Measurements from ENCODE around the gene BTBD9. TPM values are rescaled to one million over a fixed set of nuclear protein-coding genes. Genes with fewer than 3 reads are reported as not detected.

BTBD9 gene
- polyA plus RNA-seq, 1 donor (not counting 4 experiments of a cell fraction or from before 2014, with no cell fraction given) = 6.8 TPM

DNA sequence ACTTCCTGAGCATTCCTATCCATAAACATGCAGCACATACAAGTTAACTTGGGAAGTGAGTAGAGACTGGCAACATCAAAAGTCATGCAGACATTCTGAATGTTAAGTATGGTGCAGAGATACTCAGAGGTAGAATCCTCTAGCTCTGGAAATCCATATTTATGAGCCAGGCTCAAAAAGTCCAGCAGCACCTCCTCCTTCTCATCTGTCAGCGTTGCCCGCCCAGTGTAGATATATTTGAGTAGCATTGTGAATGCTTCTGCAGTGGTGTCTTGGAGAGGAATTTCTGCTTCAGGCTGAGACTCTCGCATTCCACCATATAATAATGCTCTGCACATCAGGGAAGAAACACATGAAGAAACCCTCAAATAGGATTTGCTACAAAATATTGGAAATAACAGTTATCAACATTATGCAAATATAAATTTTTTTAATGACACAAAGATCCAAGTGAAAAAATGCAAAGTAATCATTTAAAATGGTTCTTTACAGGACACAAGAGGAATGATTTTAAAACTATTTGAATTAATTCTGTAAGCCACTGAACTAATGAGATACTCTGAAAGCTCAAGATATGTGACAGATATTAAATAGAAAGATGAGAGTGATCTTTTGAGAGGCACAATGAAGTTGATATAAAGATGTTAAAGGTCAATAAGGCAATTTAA lies 45.6 kb downstream of the BTBD9 start:
- peaks cover 2% of the 10 kb centered on the region for H3K4me1 ChIP-seq (ENCODE audit: control insufficient read depth, extremely low read depth, insufficient read depth, low read length)
- FAIRE-seq (no peak), DNase-seq (ENCODE audit: low read depth, low spot score) (no peak)
- H3K27me3 ChIP-seq (ENCODE audit: control insufficient read depth, extremely low read depth, insufficient read depth, low read length) = no peaks in the 10 kb centered on the region
- no peaks in the 10 kb centered on the region for H3K79me2 ChIP-seq (ENCODE audit: control insufficient read depth, insufficient read depth, low read length)
- no peak overlapping the region for H3K27ac ChIP-seq (ENCODE audit: control insufficient read depth, insufficient read depth, low read length)
- H2AFZ ChIP-seq (ENCODE audit: control insufficient read depth, low read length) = no peak overlapping the region
- no peaks in the 10 kb centered on the region for H4K20me1 ChIP-seq (ENCODE audit: control insufficient read depth, extremely low read depth, insufficient read depth, low read length)
- no peak overlapping the region for H3K9ac ChIP-seq (ENCODE audit: control insufficient read depth, extremely low read depth, insufficient read depth, low read length)
- H3K9me1 ChIP-seq (ENCODE audit: control insufficient read depth, extremely low read depth, insufficient read depth, low read length) = no peaks in the 10 kb centered on the region
- TF ChIP-seq EZH2 (IDR thresholded peaks at IDR 0.05; ENCODE audit: low read length) = no peak
- TF ChIP-seq CTCF (optimal IDR thresholded peaks at IDR 0.05 in 1 of 3, IDR thresholded peaks at IDR 0.05 in 1 of 3, conservative IDR thresholded peaks at IDR 0.05 in 1 of 3; ENCODE audit: extremely low read depth in 1 of 3, insufficient read depth in 2 of 3, low read length in 3 of 3) = no peak
- dilution Hi-C loops (cut with MboI; ENCODE audit: extremely low pct_ligation_motif_present, low sequenced_read_pairs) = no loop called here
- no peak overlapping the region for H3K4me2 ChIP-seq (ENCODE audit: control insufficient read depth, extremely low read depth, insufficient read depth, low read depth, low read length)
- peaks cover 3 to 6% of the 10 kb centered on the region in 2 experiments for H3K36me3 ChIP-seq (ENCODE audit: control insufficient read depth in 2 of 2, extremely low read depth in 1 of 2, insufficient read depth in 2 of 2, low read length in 2 of 2)
- H3K4me3 ChIP-seq (ENCODE audit: control insufficient read depth in 2 of 3, extremely low read depth in 1 of 3, insufficient read depth in 2 of 3, low read depth in 1 of 3, low read length in 3 of 3) = no peak overlapping the region
- no peaks in the 10 kb centered on the region for H3K9me3 ChIP-seq (ENCODE audit: control insufficient read depth, low read depth, low read length)

DNA sequence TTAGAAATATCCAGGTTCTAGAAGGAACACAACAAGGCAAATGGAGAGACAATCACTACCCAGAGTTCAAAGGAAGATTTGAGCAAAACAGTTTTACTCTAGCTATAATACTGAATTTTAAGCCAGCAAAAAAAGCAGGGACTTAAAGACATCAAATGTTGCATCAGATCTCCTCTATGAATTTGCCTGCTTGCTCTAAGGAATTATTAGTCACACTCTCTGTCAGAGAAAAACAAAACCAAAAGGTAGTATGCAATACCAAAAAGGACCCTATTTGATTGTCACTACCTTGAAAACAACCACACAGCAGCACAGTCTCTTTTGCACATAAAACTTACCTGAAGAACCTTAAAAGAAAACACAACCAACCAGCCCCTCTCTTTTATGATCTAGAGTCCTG lies 46.3 kb downstream of the BTBD9 start:
- peaks cover 3 to 6% of the 10 kb centered on the region in 2 experiments for H3K36me3 ChIP-seq (ENCODE audit: control insufficient read depth in 2 of 2, extremely low read depth in 1 of 2, insufficient read depth in 2 of 2, low read length in 2 of 2)
- no peaks in the 10 kb centered on the region for H3K9me1 ChIP-seq (ENCODE audit: control insufficient read depth, extremely low read depth, insufficient read depth, low read length)
- no peak overlapping the region for H3K9ac ChIP-seq (ENCODE audit: control insufficient read depth, extremely low read depth, insufficient read depth, low read length)
- no peaks in the 10 kb centered on the region for H3K27me3 ChIP-seq (ENCODE audit: control insufficient read depth, extremely low read depth, insufficient read depth, low read length)
- H4K20me1 ChIP-seq (ENCODE audit: control insufficient read depth, extremely low read depth, insufficient read depth, low read length) = no peaks in the 10 kb centered on the region
- no peaks in the 10 kb centered on the region for H3K79me2 ChIP-seq (ENCODE audit: control insufficient read depth, insufficient read depth, low read length)
- no peak overlapping the region for H3K27ac ChIP-seq (ENCODE audit: control insufficient read depth, insufficient read depth, low read length)
- TF ChIP-seq CTCF (optimal IDR thresholded peaks at IDR 0.05 in 1 of 3, IDR thresholded peaks at IDR 0.05 in 1 of 3, conservative IDR thresholded peaks at IDR 0.05 in 1 of 3; ENCODE audit: extremely low read depth in 1 of 3, insufficient read depth in 2 of 3, low read length in 3 of 3) = no peak
- no peak for TF ChIP-seq EZH2 (IDR thresholded peaks at IDR 0.05; ENCODE audit: low read length)
- no peak overlapping the region for H2AFZ ChIP-seq (ENCODE audit: control insufficient read depth, low read length)
- dilution Hi-C loops (cut with MboI; ENCODE audit: extremely low pct_ligation_motif_present, low sequenced_read_pairs) = no loop called here
- H3K4me2 ChIP-seq (ENCODE audit: control insufficient read depth, extremely low read depth, insufficient read depth, low read depth, low read length) = no peak overlapping the region
- H3K9me3 ChIP-seq (ENCODE audit: control insufficient read depth, low read depth, low read length) = no peaks in the 10 kb centered on the region
- H3K4me3 ChIP-seq (ENCODE audit: control insufficient read depth in 2 of 3, extremely low read depth in 1 of 3, insufficient read depth in 2 of 3, low read depth in 1 of 3, low read length in 3 of 3) = no peak overlapping the region
- DNase-seq (ENCODE audit: low read depth, low spot score) (no peak), FAIRE-seq (no peak)
- H3K4me1 ChIP-seq (ENCODE audit: control insufficient read depth, extremely low read depth, insufficient read depth, low read length) = peaks cover 4% of the 10 kb centered on the region
